H1 (cell line): ENCODE data around the gene P3H2. TPM values are rescaled to one million over a fixed set of nuclear protein-coding genes. Genes with fewer than 3 reads are reported as not detected.

Experiments
- CTCF ChIA-PET: fragments of 300-600 bp; sonication (Branson Sonifier 250); formaldehyde crosslinking; loops from one replicate; lab custom pipeline; 2021; ENCODE audit not compliant: partially characterized antibody; lab: Charles Lee
- POLR2A ChIA-PET: fragments of 300-600 bp; sonication (Branson Sonifier 250); formaldehyde crosslinking; loops from one replicate; lab custom pipeline; 2021; ENCODE audit warnings: inconsistent platforms; ENCODE audit not compliant: partially characterized antibody; lab: Charles Lee
- DNase-seq, 2 experiments: peaks; one replicate each; pipeline versions ENCODE4 v3.0.0 to v3.0.0-alpha.2; 2010 to 2022; ENCODE audit warnings: low spot score in 2 of 2, low read depth in 1 of 2, mixed read lengths in 1 of 2
- FAIRE-seq: peaks from 2 replicates; lab custom pipeline; 2011; peaks lifted over from hg19 to GRCh38; lab: Jason Lieb, UNC
- H2AFZ ChIP-seq: 2 replicates; pipeline ENCODE4 v1.8.1; 2012; ENCODE audit warnings: low read length, inconsistent platforms
- H2AK5ac ChIP-seq: 2 replicates; pipeline ENCODE4 v1.6.1; 2013; ENCODE audit warnings: low read depth, low read length
- H2BK120ac ChIP-seq: replicated peaks from 2 replicates; pipeline ENCODE3; 2013; ENCODE audit warnings: low read depth, low read length, inconsistent platforms
- H2BK12ac ChIP-seq: 2 replicates; pipeline ENCODE4 v1.6.1; 2013; ENCODE audit warnings: low read depth, low read length
- H2BK15ac ChIP-seq: 2 replicates; pipeline ENCODE4 v1.6.1; 2013; ENCODE audit warnings: low read length
- H2BK20ac ChIP-seq: 2 replicates; pipeline ENCODE4 v1.6.1; 2013; ENCODE audit warnings: low read length
- H2BK5ac ChIP-seq: 2 replicates; pipeline ENCODE4 v1.6.1; 2013; ENCODE audit warnings: low read depth, low read length
- H3K14ac ChIP-seq: 2 replicates; pipeline ENCODE4 v1.6.1; 2013; ENCODE audit warnings: inconsistent platforms; ENCODE audit not compliant: insufficient read length
- H3K18ac ChIP-seq: 2 replicates; pipeline ENCODE4 v1.6.1; 2013; ENCODE audit warnings: low read length; ENCODE audit errors: extremely low read depth
- H3K23ac ChIP-seq: 2 replicates; pipeline ENCODE4 v1.6.1; 2013; ENCODE audit warnings: inconsistent platforms; ENCODE audit not compliant: insufficient read length
- H3K23me2 ChIP-seq: 2 replicates; pipeline ENCODE4 v1.6.1; 2013; ENCODE audit warnings: low read depth, low read length
- H3K27ac ChIP-seq: 2 replicates; pipeline ENCODE4 v1.6.1; 2011; ENCODE audit warnings: low read depth, low read length, inconsistent platforms
- H3K27me3 ChIP-seq, 4 experiments: replicated peaks in 1 of 4; 1 replicate in 1 of 4; 2 replicates in 3 of 4; pipeline versions ENCODE4 v1.6.1 to v1.8.1; 2011 to 2013; ENCODE audit warnings: low read length in 3 of 4, mild to moderate bottlenecking in 3 of 4, inconsistent platforms in 2 of 4, mixed read lengths in 2 of 4, moderate library complexity in 1 of 4; ENCODE audit not compliant: control insufficient read depth in 3 of 4, insufficient read depth in 3 of 4; ENCODE audit errors: extremely low read depth in 1 of 4
- H3K36me3 ChIP-seq, 4 experiments: 2 replicates each; pipeline versions ENCODE4 v1.6.1 to v1.8.1; 2011 to 2013; ENCODE audit warnings: mild to moderate bottlenecking in 4 of 4, low read length in 3 of 4, moderate library complexity in 2 of 4, control low read depth in 1 of 4, inconsistent platforms in 1 of 4; ENCODE audit not compliant: insufficient read depth in 4 of 4, control insufficient read depth in 2 of 4
- H3K4ac ChIP-seq: replicated peaks from 2 replicates; pipeline ENCODE3; 2013; ENCODE audit warnings: low read length, low read depth, mixed read lengths, inconsistent platforms; ENCODE audit not compliant: insufficient read length
- H3K4me1 ChIP-seq, 4 experiments: replicated peaks in 1 of 4; 1 replicate in 1 of 4; 2 replicates in 3 of 4; pipeline versions ENCODE4 v1.6.1 to v1.8.1; 2011 to 2013; ENCODE audit warnings: low read length in 3 of 4, inconsistent platforms in 2 of 4, mixed read lengths in 1 of 4; ENCODE audit not compliant: insufficient read depth in 4 of 4, control insufficient read depth in 3 of 4
- H3K4me2 ChIP-seq, 2 experiments: 2 replicates each; pipeline versions ENCODE4 v1.6.1 to v1.8.1; 2011 to 2013; ENCODE audit warnings: low read depth in 2 of 2, low read length in 2 of 2, control low read depth in 1 of 2, inconsistent platforms in 1 of 2, mild to moderate bottlenecking in 1 of 2; ENCODE audit not compliant: insufficient read depth in 1 of 2
- H3K4me3 ChIP-seq, 4 experiments: fragments of 200-600, 300-600 bp in 1 of 4; sonication (generic), shearing (Covaris generic), sonication (Bioruptor Twin) in 1 of 4; 2 replicates each; pipeline versions ENCODE4 v1.5.1 to v1.8.1; 2011 to 2016; ENCODE audit warnings: low read length in 4 of 4, low read depth in 3 of 4, control low read depth in 2 of 4, inconsistent platforms in 2 of 4, mild to moderate bottlenecking in 2 of 4, mixed read lengths in 1 of 4, moderate library complexity in 1 of 4; ENCODE audit not compliant: insufficient read depth in 2 of 4; ENCODE audit errors: extremely low read depth in 1 of 4
- H3K56ac ChIP-seq: replicated peaks from 2 replicates; pipeline ENCODE3; 2013; ENCODE audit warnings: low read depth, mild to moderate bottlenecking, mixed read lengths, low read length, inconsistent platforms; ENCODE audit not compliant: insufficient read length
- H3K79me1 ChIP-seq: 2 replicates; pipeline ENCODE4 v1.6.1; 2013; ENCODE audit warnings: low read depth, low read length, control low read depth
- H3K79me2 ChIP-seq, 2 experiments: 2 replicates each; pipeline versions ENCODE4 v1.6.1 to v1.8.1; 2012 to 2013; ENCODE audit warnings: low read length in 2 of 2, mild to moderate bottlenecking in 2 of 2, inconsistent platforms in 1 of 2; ENCODE audit not compliant: insufficient read depth in 2 of 2, control insufficient read depth in 1 of 2
- H3K9ac ChIP-seq, 4 experiments: replicated peaks in 1 of 4; 1 replicate in 1 of 4; 2 replicates in 3 of 4; pipeline versions ENCODE4 v1.6.1 to v1.8.1; 2011 to 2013; ENCODE audit warnings: low read depth in 3 of 4, low read length in 3 of 4, control low read depth in 2 of 4, mild to moderate bottlenecking in 2 of 4, moderate library complexity in 2 of 4, inconsistent platforms in 1 of 4; ENCODE audit errors: extremely low read depth in 1 of 4
- H3K9me3 ChIP-seq, 2 experiments: 2 replicates each; pipeline versions ENCODE4 v1.6.1 to v1.8.1; 2012 to 2013; ENCODE audit warnings: mild to moderate bottlenecking in 2 of 2, moderate library complexity in 2 of 2, control low read depth in 1 of 2, inconsistent platforms in 1 of 2, low read depth in 1 of 2, low read length in 1 of 2, mixed read lengths in 1 of 2; ENCODE audit not compliant: insufficient read depth in 2 of 2
- H4K20me1 ChIP-seq, 2 experiments: replicated peaks in 1 of 2; 2 replicates each; pipeline versions ENCODE3 to v1.8.1; 2011 to 2013; ENCODE audit warnings: inconsistent platforms in 2 of 2, low read length in 2 of 2, mild to moderate bottlenecking in 1 of 2; ENCODE audit not compliant: insufficient read depth in 2 of 2, control insufficient read depth in 1 of 2
- H4K5ac ChIP-seq: 2 replicates; pipeline ENCODE4 v1.6.1; 2013; ENCODE audit warnings: low read length, low read depth, mixed read lengths, inconsistent platforms; ENCODE audit not compliant: insufficient read length
- H4K8ac ChIP-seq: 2 replicates; pipeline ENCODE4 v1.8.0; 2013; ENCODE audit warnings: mild to moderate bottlenecking, moderate library complexity, low read length, inconsistent platforms; ENCODE audit not compliant: insufficient read depth; ENCODE audit errors: extremely low read depth
- H4K91ac ChIP-seq: replicated peaks from 2 replicates; pipeline ENCODE3; 2013; ENCODE audit warnings: low read length, mixed read lengths, inconsistent platforms; ENCODE audit not compliant: insufficient read length
- ASH2L ChIP-seq: fragments of 200-600, 300-600 bp; sonication (generic); IDR thresholded peaks from one replicate; pipeline ENCODE4 v1.7.1; 2017; ENCODE audit warnings: low read length
- CBX5 ChIP-seq: fragments of 300-800, 300-1000 bp; sonication (generic); IDR thresholded peaks from 2 replicates; pipeline ENCODE4 v1.7.1; 2016; ENCODE audit warnings: antibody characterized with exemption, low read length, low read depth
- CHD2 ChIP-seq: IDR thresholded peaks from 2 replicates; pipeline ENCODE4 v1.6.1; 2012; ENCODE audit warnings: low read length, improper control_type of control experiment
- CREB1 ChIP-seq: IDR thresholded peaks from 2 replicates; pipeline ENCODE4 v1.6.1; 2012; ENCODE audit warnings: inconsistent platforms
- GABPA ChIP-seq: IDR thresholded peaks from 2 replicates; pipeline ENCODE4 v1.6.1; 2011; ENCODE audit warnings: mild to moderate bottlenecking, low read length, moderate library complexity, borderline replicate concordance; ENCODE audit not compliant: insufficient read depth
- HDAC2 ChIP-seq, 2 experiments: fragments of 300-600 bp in 1 of 2; sonication (generic) in 1 of 2; IDR thresholded peaks; 2 replicates each; pipeline ENCODE4 v1.6.1; 2011 to 2012; ENCODE audit warnings: low read depth in 2 of 2, low read length in 2 of 2, mild to moderate bottlenecking in 2 of 2, moderate library complexity in 2 of 2, borderline replicate concordance in 1 of 2, inconsistent platforms in 1 of 2
- POLR2AphosphoS5 ChIP-seq: IDR thresholded peaks from 2 replicates; pipeline ENCODE4 v1.6.1; 2011; ENCODE audit warnings: low read depth, low read length
- SIRT6 ChIP-seq: IDR thresholded peaks from one replicate; pipeline ENCODE4 v1.7.1; 2012; ENCODE audit warnings: low read length, inconsistent platforms
- SIX5 ChIP-seq: IDR thresholded peaks from 2 replicates; pipeline ENCODE4 v1.6.1; 2011; ENCODE audit warnings: mild to moderate bottlenecking, low read depth, low read length
- SP2 ChIP-seq: IDR thresholded peaks from 2 replicates; pipeline ENCODE4 v1.6.1; 2012; ENCODE audit warnings: mild to moderate bottlenecking, low read length, inconsistent platforms
- TAF7 ChIP-seq: optimal IDR thresholded peaks from 2 replicates; pipeline ENCODE3; 2011; ENCODE audit warnings: low read depth, mild to moderate bottlenecking, inconsistent platforms, low read length, moderate library complexity, borderline replicate concordance
- TEAD4 ChIP-seq: IDR thresholded peaks from 2 replicates; pipeline ENCODE4 v1.6.1; 2012; ENCODE audit warnings: low read depth, low read length, inconsistent platforms, mixed read lengths
- WGBS, 2 experiments: shearing (Covaris generic) in 1 of 2; methylation state at CpG; one replicate each; pipeline versions ENCODE4 v1.1.6 to v1.1.7; 2013 to 2015; ENCODE audit warnings: low lambda C conversion rate in 2 of 2, mixed read lengths in 2 of 2, inconsistent platforms in 1 of 2, low coverage in 1 of 2, missing lambda C conversion rate in 1 of 2; ENCODE audit not compliant: insufficient replicate concordance in 2 of 2, insufficient coverage in 1 of 2, insufficient read length in 1 of 2; ENCODE audit errors: extremely low coverage in 1 of 2, missing lambda C conversion rate in 1 of 2; 5-methylcytosine and 5-hydroxymethylcytosine counted together
- polyA plus RNA-seq, 7 experiments: library from polyadenylated mRNA; depleted of rRNA in 3 of 7; stranded (reverse) in 5 of 7; unstranded in 2 of 7; fragments of >200 nt in 5 of 7; fragments of 200-250 nt in 2 of 7; gene quantifications; 1 replicate in 5 of 7; 2 replicates in 1 of 7; 4 replicates in 1 of 7; pipeline versions ENCODE4 v1.2.1 to v1.2.3, GENCODE V29; 2011 to 2013; ENCODE audit warnings: missing spikeins in 2 of 7, mixed read lengths in 2 of 7
- total RNA-seq: library from RNA; stranded (reverse); fragmentation: NEBNext Ultra II Directional; extraction: Animal tissue kit (Norgen Biotek cat#: 25700); gene quantifications from 2 replicates; pipeline ENCODE4 v1.2.1, GENCODE V29; 2021
- TF ChIP-seq, protein P1 (sequence below): IDR thresholded peaks from 2 replicates; pipeline ENCODE4 v1.6.1; 2012; ENCODE audit warnings: low read length, inconsistent platforms

Gene P3H2
- total and polyA plus RNA-seq, 2 of the 8 experiments (the other 6 are each of a cell fraction or from before 2014, with no cell fraction given) = 40.5 to 60.4 TPM

DNA sequence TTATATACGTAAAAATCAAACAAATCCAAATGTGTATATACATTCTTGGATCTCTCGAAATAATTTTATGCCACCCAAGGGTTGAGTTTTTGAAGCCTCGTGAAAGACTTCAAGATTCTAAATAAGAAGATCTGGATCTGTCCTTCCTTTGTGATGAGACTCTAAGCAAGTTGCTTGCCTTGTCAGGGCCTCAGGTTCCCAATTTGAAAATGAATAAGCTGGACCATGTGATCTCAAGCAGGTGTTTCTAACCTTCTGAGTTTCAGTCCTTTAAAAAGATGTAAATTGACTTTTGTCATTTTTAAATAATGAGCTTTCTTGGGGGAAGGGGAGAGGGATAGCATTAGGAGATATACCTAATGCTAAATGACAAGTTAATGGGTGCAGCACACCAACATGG is 137.1 kb downstream of the P3H2 start:
- Histone ChIP-seq H3K27me3 (no peaks in the 10 kb centered on the region), H3K4me3 (peak overlapping the region in 1 of 4 experiments; percentile 20; a peak in 1 of 8 replicates), H3K9ac (no peak overlapping the region), H2BK5ac (no peak overlapping the region), H2AK5ac (no peak overlapping the region), H3K79me1 (no peaks in the 10 kb centered on the region), H3K27ac (no peak overlapping the region; the same call in 1 of the 2 replicates), H3K4me1 (peaks cover 0 to 19% (median 4%) of the 10 kb centered on the region in 4 experiments; a peak in 4 of 7 replicates), H3K23ac (no peak overlapping the region), H3K4me2 (peak overlapping the region; percentile 15 to 48; a peak in 1 of 4 replicates), H3K9me3 (no peaks in the 10 kb centered on the region), H3K23me2 (no peaks in the 10 kb centered on the region), H2AFZ (no peak overlapping the region), H4K91ac (no peak overlapping the region), H3K79me2 (no peaks in the 10 kb centered on the region), H3K18ac (no peak overlapping the region), H2BK120ac (no peak overlapping the region), H2BK20ac (no peak overlapping the region), H2BK12ac (no peak overlapping the region), H3K4ac (no peak overlapping the region), H4K5ac (no peak overlapping the region), H3K14ac (no peak overlapping the region), H4K20me1 (no peaks in the 10 kb centered on the region), H3K56ac (no peak overlapping the region), H4K8ac (no peak overlapping the region), H3K36me3 (peaks cover 3 to 29% (median 10%) of the 10 kb centered on the region in 4 experiments; a peak in 5 of 8 replicates), H2BK15ac (no peak overlapping the region)
- ChIA-PET CTCF (interaction anchor here (0.7 to 3.3 kb wide), 4 partner anchors 16 to 133 kb away, joined by 3 to 14 read pairs (median 7); no protein-coding TSS in a partner anchor), POLR2A (interaction anchor here (0.7 kb wide), 2 partner anchors 338 to 414 kb away, joined by 3 read pairs; partner anchors contain the start of gene CLDN1)
- FAIRE-seq (no peak), DNase-seq (no peak)
- WGBS, 2 experiments = 25% methylated on average over 3 of the region's 3 CpGs; no CpG with 5 or more reads in 1 of the 2 experiments
- TF ChIP-seq, protein P1, sequence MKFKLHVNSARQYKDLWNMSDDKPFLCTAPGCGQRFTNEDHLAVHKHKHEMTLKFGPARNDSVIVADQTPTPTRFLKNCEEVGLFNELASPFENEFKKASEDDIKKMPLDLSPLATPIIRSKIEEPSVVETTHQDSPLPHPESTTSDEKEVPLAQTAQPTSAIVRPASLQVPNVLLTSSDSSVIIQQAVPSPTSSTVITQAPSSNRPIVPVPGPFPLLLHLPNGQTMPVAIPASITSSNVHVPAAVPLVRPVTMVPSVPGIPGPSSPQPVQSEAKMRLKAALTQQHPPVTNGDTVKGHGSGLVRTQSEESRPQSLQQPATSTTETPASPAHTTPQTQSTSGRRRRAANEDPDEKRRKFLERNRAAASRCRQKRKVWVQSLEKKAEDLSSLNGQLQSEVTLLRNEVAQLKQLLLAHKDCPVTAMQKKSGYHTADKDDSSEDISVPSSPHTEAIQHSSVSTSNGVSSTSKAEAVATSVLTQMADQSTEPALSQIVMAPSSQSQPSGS = no peak
- TF ChIP-seq GABPA (no peak), TAF7 (no peak), HDAC2 (IDR thresholded peaks at IDR 0.05; ENCODE audit: borderline replicate concordance in 1 of 2, low read depth in 2 of 2, low read length in 2 of 2) (no peak), CBX5 (no peak), SIRT6 (no peak), CREB1 (no peak), POLR2AphosphoS5 (no peak), SIX5 (no peak), ASH2L (no peak), TEAD4 (no peak), SP2 (no peak), CHD2 (no peak)
